C4-2B (cell line): ENCODE measurements around the gene RIMKLB.

Source experiments
- CTCF ChIP-seq: fragments of 450-650 bp; conservative IDR thresholded peaks from 2 replicates; pipeline ENCODE4 v1.5.1; 2017; ENCODE audit warnings: mild to moderate bottlenecking
- ZFX ChIP-seq: fragments of 450-650 bp; IDR thresholded peaks from 2 replicates; pipeline ENCODE4 v1.6.1; 2017

- no peak for TF ChIP-seq CTCF
- TF ChIP-seq ZFX: no peak
Observed at GRCh38 chr12:8699714-8700113, 1.9 kb downstream of the RIMKLB start.
